Measurements from ENCODE around the gene PRKCH.
A peak's percentile ranks its signal among the peaks of the same experiment; 100 is the strongest.

PRKCH gene

DNA sequence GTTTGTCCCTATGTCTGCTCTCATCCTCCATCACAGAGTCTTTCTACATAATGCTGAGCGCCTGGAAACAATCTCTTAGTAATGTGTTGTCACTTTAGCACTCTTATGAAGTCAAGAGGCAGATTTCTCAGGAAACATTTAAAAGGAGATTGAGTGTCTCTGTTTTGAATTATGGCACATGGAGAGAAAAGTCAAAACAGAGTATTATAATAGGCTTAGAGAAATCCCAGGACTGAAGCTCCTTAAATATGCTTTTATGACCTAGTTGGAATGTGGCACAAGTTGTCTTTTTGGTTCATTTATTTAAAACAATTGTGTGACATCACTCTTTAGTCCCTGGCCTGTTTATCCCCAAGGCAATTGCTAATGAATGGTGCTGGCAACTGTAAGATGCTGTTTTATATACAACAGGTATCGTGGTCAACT is 256.1 kb downstream of the PRKCH start (continued):
- TF ChIP-seq, protein P1, sequence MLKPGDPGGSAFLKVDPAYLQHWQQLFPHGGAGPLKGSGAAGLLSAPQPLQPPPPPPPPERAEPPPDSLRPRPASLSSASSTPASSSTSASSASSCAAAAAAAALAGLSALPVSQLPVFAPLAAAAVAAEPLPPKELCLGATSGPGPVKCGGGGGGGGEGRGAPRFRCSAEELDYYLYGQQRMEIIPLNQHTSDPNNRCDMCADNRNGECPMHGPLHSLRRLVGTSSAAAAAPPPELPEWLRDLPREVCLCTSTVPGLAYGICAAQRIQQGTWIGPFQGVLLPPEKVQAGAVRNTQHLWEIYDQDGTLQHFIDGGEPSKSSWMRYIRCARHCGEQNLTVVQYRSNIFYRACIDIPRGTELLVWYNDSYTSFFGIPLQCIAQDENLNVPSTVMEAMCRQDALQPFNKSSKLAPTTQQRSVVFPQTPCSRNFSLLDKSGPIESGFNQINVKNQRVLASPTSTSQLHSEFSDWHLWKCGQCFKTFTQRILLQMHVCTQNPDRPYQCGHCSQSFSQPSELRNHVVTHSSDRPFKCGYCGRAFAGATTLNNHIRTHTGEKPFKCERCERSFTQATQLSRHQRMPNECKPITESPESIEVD (tag by site-specific recombination; IDR thresholded peaks at IDR 0.05) = peak; percentile 88
- TF ChIP-seq, protein P2, sequence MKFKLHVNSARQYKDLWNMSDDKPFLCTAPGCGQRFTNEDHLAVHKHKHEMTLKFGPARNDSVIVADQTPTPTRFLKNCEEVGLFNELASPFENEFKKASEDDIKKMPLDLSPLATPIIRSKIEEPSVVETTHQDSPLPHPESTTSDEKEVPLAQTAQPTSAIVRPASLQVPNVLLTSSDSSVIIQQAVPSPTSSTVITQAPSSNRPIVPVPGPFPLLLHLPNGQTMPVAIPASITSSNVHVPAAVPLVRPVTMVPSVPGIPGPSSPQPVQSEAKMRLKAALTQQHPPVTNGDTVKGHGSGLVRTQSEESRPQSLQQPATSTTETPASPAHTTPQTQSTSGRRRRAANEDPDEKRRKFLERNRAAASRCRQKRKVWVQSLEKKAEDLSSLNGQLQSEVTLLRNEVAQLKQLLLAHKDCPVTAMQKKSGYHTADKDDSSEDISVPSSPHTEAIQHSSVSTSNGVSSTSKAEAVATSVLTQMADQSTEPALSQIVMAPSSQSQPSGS (tag by site-specific recombination; IDR thresholded peaks at IDR 0.05; ENCODE audit: low read depth) = peak; percentile 22; the same call in 1 of the 2 replicates
- TF ChIP-seq SP7 (tag by site-specific recombination; IDR thresholded peaks at IDR 0.05) (0 out of 2 replicates have a peak, but pooled peaks have one; percentile 32), FEZF1 (tag by site-specific recombination; IDR thresholded peaks at IDR 0.05) (peak; percentile 68), ZNF629 (tag by site-specific recombination; IDR thresholded peaks at IDR 0.05) (peak; percentile 27; the same call in 1 of the 2 replicates)

DNA sequence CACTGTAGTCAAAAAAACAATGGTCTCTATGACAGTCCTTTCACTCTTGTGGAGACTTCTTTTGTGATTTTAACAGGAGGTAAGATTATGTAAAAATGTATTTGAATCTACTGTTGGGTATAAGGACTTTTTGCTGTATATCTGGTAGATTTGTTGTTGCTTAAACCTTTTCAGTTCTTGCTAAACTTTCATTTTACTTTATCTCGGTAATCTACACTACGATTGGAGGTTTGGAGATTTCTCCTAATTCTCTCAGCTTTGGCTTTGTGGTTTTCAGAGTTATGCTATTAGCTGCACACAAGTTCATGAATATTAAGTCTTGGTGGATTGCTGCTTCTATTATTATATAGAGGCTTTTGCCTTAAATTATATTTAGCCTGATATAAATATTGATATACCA is 257.4 kb downstream of the PRKCH start:
- no peaks in the 10 kb centered on the region for H3K36me3 ChIP-seq (ENCODE audit: control insufficient read depth in 2 of 2, insufficient read depth in 1 of 2, low read length in 2 of 2)
- no peak overlapping the region for H3K4me3 ChIP-seq (ENCODE audit: low read depth, low read length)
- TF ChIP-seq, protein P3, sequence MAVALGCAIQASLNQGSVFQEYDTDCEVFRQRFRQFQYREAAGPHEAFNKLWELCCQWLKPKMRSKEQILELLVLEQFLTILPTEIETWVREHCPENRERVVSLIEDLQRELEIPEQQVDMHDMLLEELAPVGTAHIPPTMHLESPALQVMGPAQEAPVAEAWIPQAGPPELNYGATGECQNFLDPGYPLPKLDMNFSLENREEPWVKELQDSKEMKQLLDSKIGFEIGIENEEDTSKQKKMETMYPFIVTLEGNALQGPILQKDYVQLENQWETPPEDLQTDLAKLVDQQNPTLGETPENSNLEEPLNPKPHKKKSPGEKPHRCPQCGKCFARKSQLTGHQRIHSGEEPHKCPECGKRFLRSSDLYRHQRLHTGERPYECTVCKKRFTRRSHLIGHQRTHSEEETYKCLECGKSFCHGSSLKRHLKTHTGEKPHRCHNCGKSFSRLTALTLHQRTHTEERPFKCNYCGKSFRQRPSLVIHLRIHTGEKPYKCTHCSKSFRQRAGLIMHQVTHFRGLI (tag by site-specific recombination; IDR thresholded peaks at IDR 0.05) = no peak
- TF ChIP-seq, protein P4, sequence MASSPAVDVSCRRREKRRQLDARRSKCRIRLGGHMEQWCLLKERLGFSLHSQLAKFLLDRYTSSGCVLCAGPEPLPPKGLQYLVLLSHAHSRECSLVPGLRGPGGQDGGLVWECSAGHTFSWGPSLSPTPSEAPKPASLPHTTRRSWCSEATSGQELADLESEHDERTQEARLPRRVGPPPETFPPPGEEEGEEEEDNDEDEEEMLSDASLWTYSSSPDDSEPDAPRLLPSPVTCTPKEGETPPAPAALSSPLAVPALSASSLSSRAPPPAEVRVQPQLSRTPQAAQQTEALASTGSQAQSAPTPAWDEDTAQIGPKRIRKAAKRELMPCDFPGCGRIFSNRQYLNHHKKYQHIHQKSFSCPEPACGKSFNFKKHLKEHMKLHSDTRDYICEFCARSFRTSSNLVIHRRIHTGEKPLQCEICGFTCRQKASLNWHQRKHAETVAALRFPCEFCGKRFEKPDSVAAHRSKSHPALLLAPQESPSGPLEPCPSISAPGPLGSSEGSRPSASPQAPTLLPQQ (tag by site-specific recombination; IDR thresholded peaks at IDR 0.05) = no peak
- TF ChIP-seq ZNF140 (tag by site-specific recombination; IDR thresholded peaks at IDR 0.05) = no peak
- TF ChIP-seq, protein P5, sequence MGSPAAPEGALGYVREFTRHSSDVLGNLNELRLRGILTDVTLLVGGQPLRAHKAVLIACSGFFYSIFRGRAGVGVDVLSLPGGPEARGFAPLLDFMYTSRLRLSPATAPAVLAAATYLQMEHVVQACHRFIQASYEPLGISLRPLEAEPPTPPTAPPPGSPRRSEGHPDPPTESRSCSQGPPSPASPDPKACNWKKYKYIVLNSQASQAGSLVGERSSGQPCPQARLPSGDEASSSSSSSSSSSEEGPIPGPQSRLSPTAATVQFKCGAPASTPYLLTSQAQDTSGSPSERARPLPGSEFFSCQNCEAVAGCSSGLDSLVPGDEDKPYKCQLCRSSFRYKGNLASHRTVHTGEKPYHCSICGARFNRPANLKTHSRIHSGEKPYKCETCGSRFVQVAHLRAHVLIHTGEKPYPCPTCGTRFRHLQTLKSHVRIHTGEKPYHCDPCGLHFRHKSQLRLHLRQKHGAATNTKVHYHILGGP (tag by site-specific recombination; IDR thresholded peaks at IDR 0.05) = no peak
- TF ChIP-seq ZNF426 (tag by site-specific recombination; IDR thresholded peaks at IDR 0.05) = no peak
- TF ChIP-seq ZNF621 (tag by site-specific recombination; IDR thresholded peaks at IDR 0.05) = no peak
- no peak for TF ChIP-seq ZNF302 (tag by site-specific recombination; IDR thresholded peaks at IDR 0.05; ENCODE audit: low read depth)
- no peak for TF ChIP-seq ZNF292 (tag by site-specific recombination; IDR thresholded peaks at IDR 0.05; ENCODE audit: borderline replicate concordance, low read depth)
- TF ChIP-seq, protein P6, sequence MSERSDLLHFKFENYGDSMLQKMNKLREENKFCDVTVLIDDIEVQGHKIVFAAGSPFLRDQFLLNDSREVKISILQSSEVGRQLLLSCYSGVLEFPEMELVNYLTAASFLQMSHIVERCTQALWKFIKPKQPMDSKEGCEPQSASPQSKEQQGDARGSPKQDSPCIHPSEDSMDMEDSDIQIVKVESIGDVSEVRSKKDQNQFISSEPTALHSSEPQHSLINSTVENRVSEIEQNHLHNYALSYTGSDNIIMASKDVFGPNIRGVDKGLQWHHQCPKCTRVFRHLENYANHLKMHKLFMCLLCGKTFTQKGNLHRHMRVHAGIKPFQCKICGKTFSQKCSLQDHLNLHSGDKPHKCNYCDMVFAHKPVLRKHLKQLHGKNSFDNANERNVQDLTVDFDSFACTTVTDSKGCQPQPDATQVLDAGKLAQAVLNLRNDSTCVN (tag by site-specific recombination; optimal IDR thresholded peaks at IDR 0.05) = no peak
- no peak for TF ChIP-seq ZNF221 (tag by site-specific recombination; IDR thresholded peaks at IDR 0.05; ENCODE audit: borderline replicate concordance)
- no peak for TF ChIP-seq ZFP69B (tag by site-specific recombination; IDR thresholded peaks at IDR 0.05)
- POLR2A ChIA-PET = no interaction called here
- H3K9me3 ChIP-seq (ENCODE audit: control insufficient read depth, insufficient read depth, low read depth, low read length) = no peaks in the 10 kb centered on the region
- H3K27ac ChIP-seq (ENCODE audit: extremely low read depth, low read depth, low read length) = no peak overlapping the region
- peaks cover 10% of the 10 kb centered on the region for H3K4me1 ChIP-seq (ENCODE audit: control insufficient read depth, insufficient read depth, low read length)
- CTCF ChIA-PET = no interaction called here
